Bronchial epithelial cell (primary cell): ENCODE data around the gene MAX. TPM values are rescaled to one million over a fixed set of nuclear protein-coding genes. Genes with fewer than 3 reads are reported as not detected.

Source experiments
- DNase-seq: peaks from one replicate; pipeline ENCODE4 v3.0.0-alpha.2; 2010; ENCODE audit warnings: low read depth
- FAIRE-seq: peaks from 2 replicates; lab custom pipeline; 2011; peaks lifted over from hg19 to GRCh38; lab: Jason Lieb, UNC
- H3K27me3 ChIP-seq: 2 replicates; pipeline ENCODE4 v1.5.1; 2011; ENCODE audit warnings: low read length; ENCODE audit not compliant: control insufficient read depth, insufficient read depth
- H3K36me3 ChIP-seq: 2 replicates; pipeline ENCODE4 v1.5.1; 2011; ENCODE audit warnings: low read length; ENCODE audit not compliant: control insufficient read depth, insufficient read depth
- H3K4me3 ChIP-seq: 2 replicates; pipeline ENCODE4 v1.5.1; 2011; ENCODE audit warnings: mild to moderate bottlenecking, low read depth, low read length, control low read depth
- total RNA-seq: library from RNA; depleted of rRNA; stranded (reverse); fragments of >200 nt; gene quantifications from 2 replicates; pipeline ENCODE4 v1.2.1, GENCODE V29; 2014
- TF ChIP-seq, protein P1 (sequence below): IDR thresholded peaks from 2 replicates; pipeline ENCODE4 v1.5.1; 2011; ENCODE audit warnings: mild to moderate bottlenecking, moderate library complexity, low read length, control low read depth, inconsistent platforms; ENCODE audit not compliant: insufficient read depth, severe bottlenecking

Gene MAX
- total RNA-seq, 1 donor from 2014 or later, result 42.4 TPM

DNA sequence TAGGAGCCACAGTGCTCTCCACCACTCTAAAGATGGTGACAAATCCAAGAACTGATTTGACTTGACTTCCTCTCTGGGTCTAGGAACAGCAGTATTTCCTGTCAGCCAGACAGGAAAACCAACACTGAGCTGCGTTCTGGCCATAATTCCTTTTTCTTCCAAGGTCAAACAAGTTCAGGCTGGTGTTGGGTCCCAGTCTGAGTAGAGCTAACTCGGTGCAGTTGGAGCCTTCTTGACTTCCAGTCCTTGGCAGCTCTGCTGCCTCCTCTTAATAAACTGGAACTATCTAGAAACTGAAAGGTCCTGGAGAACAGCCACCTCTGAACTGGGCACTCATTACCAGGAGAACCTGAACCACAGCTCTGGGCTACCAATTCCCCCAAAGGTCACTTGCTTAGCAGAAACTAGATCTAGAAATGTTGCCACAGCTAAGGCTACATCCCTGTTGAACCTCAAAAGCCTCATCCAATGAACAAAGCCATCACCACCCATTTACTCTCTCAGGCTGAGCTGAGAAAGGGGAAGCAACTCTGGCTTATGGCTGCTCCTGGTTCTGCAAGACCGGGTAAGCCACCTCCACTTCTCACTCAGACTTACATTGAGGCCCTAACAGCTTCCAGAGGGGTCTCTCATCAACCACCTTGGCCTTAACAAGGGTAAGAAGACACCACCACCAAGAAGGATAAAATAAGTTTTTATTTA, 27.7 kb downstream of the MAX start:
- Histone ChIP-seq H3K36me3 (peaks cover 14% of the 10 kb centered on the region), H3K27me3 (no peaks in the 10 kb centered on the region), H3K4me3 (no peak overlapping the region)
- DNase-seq (peak; percentile 10), FAIRE-seq (no peak)
- TF ChIP-seq, protein P1, sequence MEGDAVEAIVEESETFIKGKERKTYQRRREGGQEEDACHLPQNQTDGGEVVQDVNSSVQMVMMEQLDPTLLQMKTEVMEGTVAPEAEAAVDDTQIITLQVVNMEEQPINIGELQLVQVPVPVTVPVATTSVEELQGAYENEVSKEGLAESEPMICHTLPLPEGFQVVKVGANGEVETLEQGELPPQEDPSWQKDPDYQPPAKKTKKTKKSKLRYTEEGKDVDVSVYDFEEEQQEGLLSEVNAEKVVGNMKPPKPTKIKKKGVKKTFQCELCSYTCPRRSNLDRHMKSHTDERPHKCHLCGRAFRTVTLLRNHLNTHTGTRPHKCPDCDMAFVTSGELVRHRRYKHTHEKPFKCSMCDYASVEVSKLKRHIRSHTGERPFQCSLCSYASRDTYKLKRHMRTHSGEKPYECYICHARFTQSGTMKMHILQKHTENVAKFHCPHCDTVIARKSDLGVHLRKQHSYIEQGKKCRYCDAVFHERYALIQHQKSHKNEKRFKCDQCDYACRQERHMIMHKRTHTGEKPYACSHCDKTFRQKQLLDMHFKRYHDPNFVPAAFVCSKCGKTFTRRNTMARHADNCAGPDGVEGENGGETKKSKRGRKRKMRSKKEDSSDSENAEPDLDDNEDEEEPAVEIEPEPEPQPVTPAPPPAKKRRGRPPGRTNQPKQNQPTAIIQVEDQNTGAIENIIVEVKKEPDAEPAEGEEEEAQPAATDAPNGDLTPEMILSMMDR, result no peak

DNA sequence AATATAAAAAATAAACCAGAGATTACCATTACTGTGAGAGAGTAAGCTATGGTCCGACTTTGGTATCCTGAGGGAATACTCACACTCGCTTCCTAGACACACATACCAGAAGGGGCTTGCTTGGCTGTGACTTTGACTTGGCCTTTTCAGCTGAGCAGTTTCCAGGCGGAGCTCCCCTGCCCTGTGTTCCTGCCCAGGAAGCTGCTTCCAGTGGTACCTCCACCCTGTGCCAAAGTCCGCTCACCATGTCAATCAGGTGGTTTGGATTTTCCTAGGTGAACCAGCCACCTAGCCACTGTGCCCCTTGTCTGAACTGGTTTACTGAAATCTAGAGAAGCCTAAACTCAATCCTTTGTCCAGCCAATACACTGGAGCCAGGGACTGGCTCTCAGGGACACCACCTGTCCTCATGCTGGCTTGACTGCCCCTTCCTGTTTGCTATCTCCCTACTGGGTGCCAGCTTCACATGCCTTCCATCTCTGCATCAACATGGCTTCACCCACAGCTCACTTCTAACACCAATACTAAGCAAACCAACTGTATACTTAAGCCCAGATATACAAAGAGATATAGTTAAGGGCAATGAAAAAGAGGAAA, 28.6 kb downstream of the MAX start:
- peaks cover 13% of the 10 kb centered on the region for H3K36me3 ChIP-seq
- H3K27me3 ChIP-seq, result no peaks in the 10 kb centered on the region
- TF ChIP-seq, protein P1, result no peak
- no peak overlapping the region for H3K4me3 ChIP-seq
- FAIRE-seq, result no peak
- DNase-seq, result no peak

- no peak for FAIRE-seq
- Histone ChIP-seq H3K36me3 (peaks cover 13% of the 10 kb centered on the region), H3K4me3 (no peak overlapping the region), H3K27me3 (no peaks in the 10 kb centered on the region)
- DNase-seq, result peak; percentile 25
- TF ChIP-seq, protein P1, result no peak
Measured at GRCh38 chr14:65072937-65073336, 29.4 kb downstream of the MAX start.

GRCh38 chr14:65072256-65072655, 30.1 kb downstream of the MAX start:
- TF ChIP-seq, protein P1, result no peak
- no peak for FAIRE-seq

DNA sequence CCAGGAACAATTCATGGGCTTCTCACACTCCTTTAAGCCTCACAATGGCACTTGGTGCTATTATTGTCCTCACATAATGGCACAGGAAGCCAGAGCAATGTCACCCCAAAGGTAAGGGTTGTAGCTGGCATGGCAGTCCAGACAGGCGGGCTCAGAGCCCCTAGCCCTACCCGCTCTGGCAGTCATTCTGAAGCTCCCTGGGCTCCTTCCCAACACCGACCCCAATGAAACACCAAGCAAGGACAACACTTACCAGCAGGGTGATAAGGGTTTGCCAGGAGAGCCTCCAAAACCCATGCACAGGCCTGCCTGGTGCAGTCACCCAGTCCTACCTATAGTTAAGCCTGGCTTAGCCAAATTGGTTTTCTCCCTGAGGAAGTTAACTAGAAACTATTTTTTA, 30.8 kb downstream of the MAX start:
- no peak for DNase-seq
- Histone ChIP-seq H3K4me3 (no peak overlapping the region), H3K36me3 (peaks cover 6% of the 10 kb centered on the region), H3K27me3 (no peaks in the 10 kb centered on the region)
- TF ChIP-seq, protein P1, result no peak
- FAIRE-seq, result no peak

More at GRCh38 chr14:65072256-65072655, 30.1 kb downstream of the MAX start:
- DNase-seq, result no peak
- no peaks in the 10 kb centered on the region for H3K27me3 ChIP-seq
- H3K4me3 ChIP-seq, result no peak overlapping the region
- H3K36me3 ChIP-seq, result peaks cover 8% of the 10 kb centered on the region
